Vagina (tissue), 2 donors: ENCODE measurements around the gene SEL1L.

ENCODE experiments used
- POLR2A ChIP-seq, 2 donors: fragments of 450-650 bp; IDR thresholded peaks; one replicate each; pipeline ENCODE4 v1.6.1; 2017; ENCODE audit warnings: antibody characterized with exemption in 2 of 2, mild to moderate bottlenecking in 2 of 2, moderate library complexity in 2 of 2
- TF ChIP-seq, protein P1 (sequence below), 3 experiments: fragments of 450-650 bp in 2 of 3; fragments of 200-600 bp in 1 of 3; sonication (generic) in 1 of 3; IDR thresholded peaks; one replicate each; pipeline ENCODE4 v1.5.1; 2017 to 2019; ENCODE audit warnings: antibody characterized with exemption in 3 of 3, mild to moderate bottlenecking in 2 of 3, moderate library complexity in 2 of 3

DNA sequence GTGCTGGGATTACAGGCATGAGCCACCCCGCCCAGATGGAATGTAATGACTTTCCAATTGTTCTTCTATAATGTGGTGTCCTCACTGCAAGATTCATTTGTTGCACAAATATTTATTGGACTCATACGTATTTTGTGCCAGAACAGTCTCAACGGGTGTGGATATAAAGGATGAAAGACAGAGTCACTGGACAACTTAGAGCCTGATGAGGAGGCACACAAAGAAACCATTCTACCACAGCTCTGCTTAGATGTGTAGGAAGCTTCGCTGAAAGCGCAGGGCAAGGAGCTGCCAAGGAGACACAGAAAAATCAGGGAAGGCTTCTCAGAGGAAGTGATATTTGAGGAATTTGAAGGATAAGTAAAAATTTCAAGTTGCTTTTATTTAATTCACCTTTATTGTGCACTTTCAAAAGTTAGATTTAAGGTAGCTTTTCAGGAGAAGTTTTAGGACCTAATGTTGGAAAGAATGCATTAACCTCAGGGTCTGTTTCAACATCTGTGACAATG, 92.0 kb downstream of the SEL1L start:
- TF ChIP-seq, protein P1, sequence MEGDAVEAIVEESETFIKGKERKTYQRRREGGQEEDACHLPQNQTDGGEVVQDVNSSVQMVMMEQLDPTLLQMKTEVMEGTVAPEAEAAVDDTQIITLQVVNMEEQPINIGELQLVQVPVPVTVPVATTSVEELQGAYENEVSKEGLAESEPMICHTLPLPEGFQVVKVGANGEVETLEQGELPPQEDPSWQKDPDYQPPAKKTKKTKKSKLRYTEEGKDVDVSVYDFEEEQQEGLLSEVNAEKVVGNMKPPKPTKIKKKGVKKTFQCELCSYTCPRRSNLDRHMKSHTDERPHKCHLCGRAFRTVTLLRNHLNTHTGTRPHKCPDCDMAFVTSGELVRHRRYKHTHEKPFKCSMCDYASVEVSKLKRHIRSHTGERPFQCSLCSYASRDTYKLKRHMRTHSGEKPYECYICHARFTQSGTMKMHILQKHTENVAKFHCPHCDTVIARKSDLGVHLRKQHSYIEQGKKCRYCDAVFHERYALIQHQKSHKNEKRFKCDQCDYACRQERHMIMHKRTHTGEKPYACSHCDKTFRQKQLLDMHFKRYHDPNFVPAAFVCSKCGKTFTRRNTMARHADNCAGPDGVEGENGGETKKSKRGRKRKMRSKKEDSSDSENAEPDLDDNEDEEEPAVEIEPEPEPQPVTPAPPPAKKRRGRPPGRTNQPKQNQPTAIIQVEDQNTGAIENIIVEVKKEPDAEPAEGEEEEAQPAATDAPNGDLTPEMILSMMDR (IDR thresholded peaks at IDR 0.05) = no peak
- no peak for TF ChIP-seq POLR2A (IDR thresholded peaks at IDR 0.05)
